HG02798 (cell line): ENCODE measurements around the gene NPIPB8.
"Not testable (repeated sequence)": the region's sequence is repeated elsewhere in the genome, so short reads cannot be mapped to it uniquely, and the experiment has no call there.

Experiments used
- ATAC-seq: cut with Tn5 transposase; IDR thresholded peaks from one replicate; pipeline ENCODE4 v1.9.1; 2021; ENCODE audit warnings: mild to moderate bottlenecking; ENCODE audit not compliant: unreplicated experiment, poor library complexity

The NPIPB8 gene

GRCh38 chr16:28606291-28607115 lies 31.4 kb upstream of the NPIPB8 start:
- no peak for ATAC-seq

GRCh38 chr16:28607116-28607623 lies 30.7 kb upstream of the NPIPB8 start:
- no peak for ATAC-seq

DNA sequence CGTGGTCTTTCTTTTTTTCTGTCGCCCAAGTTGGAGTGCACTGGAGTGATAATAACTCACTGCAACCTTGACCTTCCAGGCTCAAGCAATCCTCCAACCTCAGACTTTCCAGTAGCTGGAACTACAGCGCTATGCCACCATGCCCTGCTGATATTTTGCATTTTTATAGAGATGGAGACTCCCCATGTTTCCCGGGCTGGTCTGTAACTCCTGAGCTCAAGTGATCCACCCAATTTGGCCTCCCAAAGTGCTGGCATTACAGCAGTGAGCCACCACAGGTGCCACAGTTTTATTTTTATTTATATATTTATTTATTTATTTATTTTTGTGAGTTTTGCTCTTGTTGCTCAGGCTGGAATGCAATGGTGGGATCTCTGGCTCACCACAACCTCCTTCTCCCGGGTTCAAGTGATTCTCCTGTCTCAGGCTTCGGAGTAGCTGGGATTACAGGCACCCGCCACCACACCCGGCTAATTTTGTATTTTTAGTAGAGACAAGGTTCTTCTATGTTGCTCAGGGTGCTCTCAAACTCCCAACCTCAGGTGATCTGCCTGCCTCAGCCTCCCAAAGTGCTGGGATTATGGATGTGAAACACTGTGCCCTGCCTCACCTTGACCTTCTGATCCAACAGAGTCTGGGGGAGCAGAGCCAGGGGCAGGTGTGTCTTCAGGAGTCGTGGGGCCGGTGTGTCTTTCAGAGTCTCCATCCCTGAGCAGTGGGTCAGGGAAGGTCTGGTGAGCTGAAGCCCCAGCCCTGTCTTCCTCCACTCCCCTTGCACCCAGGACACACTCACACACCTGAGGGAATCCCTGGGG lies 30.0 kb upstream of the NPIPB8 start:
- ATAC-seq = not testable (repeated sequence)

DNA sequence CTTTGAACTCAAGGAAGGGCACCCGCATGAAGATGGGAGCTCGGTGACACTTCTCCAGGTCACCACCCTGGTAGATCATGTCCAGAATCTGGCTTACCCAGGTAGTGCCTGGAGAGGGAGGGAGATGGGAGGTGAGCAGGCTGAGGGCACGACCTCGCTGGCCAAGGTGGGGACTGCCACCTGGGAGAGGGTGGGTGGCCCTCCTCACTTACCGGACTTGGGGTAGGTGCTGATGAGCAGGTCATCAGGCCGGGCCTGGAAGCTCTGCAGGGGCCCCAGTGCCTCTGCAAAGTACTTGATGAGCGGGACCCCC lies 29.4 kb upstream of the NPIPB8 start:
- not testable (repeated sequence) for ATAC-seq

GRCh38 chr16:28608867-28609596 lies 28.8 kb upstream of the NPIPB8 start:
- ATAC-seq = not testable (repeated sequence)

DNA sequence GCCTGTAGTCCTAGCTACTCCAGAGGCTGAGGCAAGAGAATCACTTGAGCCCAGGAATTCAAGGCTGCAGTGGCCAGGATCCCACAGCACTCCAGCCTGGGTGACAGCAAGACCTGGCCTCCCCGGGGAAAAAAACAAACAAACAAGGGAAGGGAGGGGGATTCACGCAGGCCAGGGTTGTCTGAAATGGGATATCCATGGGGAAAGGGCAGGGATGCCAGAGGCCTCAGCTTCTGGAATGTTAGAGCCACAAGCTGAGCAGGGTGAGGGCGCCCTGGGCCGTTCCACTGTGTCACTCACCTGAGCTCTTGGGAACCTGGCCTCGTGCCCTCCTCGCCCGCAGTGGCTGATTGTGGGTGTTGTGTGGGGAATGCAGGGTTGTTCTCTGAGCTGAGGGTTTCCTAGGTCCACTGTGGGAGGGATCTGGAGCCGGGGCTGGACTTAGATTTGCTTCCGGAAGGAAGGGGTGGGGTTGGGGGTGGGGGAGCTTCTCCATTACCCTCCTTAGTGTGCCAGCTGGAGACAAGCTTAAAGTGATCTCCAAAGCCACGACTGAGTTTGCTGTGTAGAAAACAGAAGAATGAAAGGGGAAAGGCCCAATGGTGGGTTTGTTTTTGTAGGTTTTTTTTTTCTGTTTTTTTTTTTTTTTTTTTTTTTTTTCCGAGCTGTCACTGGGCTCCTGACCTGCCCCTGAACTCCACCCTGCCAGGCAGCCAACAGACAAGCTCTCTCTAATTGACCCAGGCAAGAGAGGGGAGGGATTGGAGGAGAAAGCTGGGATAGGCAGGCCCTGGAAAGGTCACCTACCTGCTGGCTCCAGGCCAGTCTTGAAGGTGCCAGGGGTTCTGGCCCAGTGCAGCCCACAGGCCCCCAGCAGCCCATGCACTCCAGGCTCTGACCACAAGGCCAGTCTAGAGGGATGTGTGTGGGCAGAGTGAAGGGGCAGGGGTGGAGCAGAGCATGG lies 28.0 kb upstream of the NPIPB8 start, which contains the start of gene SULT1A1:
Gene SULT1A1, minus strand, starts transcription at position 414 of the 964 bp plus-strand sequence. CDS start 1,189 bp downstream, outside the sequence.
- no peak for ATAC-seq

GRCh38 chr16:28610595-28611191 lies 27.2 kb upstream of the NPIPB8 start:
- ATAC-seq = no peak

DNA sequence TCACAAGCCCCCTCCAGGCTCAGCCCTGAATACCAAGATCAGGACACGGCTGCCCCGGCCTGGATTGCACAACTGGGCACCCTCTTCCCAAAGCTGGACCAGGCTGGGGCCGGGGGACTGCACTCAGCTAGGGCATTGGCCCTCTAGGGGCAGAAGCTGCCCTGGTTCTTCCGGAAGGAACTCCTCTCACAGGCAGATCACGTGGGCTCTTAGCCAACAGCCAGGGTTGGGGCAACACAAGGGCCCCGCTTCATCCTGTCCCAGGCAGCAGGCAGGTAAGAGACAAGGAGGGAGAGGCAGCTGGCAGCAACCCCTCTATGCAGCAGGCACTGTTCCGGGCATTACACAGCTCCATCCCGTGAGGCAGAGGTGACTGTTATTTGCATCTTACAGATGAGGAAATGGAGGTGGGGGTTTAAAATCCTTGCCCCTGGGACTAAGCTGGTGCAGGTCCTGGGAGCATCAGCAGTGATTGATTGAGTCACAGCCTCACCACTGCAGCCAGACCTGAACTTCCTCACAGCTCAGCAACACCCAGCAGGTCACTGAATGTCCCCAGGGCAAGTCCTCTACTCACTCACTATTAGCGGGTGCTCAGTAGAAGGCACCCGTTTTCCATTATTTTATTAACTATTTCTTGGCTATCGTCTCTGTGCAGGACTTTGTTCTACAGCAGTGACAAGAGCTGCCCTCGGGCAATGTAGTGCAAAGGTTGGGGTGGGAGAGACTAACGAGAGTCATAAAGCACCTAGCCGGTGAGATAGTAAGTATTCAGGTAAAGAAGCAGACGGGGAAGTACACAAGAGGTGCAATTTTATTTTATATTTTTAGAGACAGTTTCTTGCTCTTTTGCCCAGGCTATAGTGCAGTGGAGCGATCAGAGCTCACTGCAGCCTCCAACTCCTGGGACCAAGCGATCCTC lies 25.2 kb upstream of the NPIPB8 start:
- ATAC-seq = peak; percentile 50

DNA sequence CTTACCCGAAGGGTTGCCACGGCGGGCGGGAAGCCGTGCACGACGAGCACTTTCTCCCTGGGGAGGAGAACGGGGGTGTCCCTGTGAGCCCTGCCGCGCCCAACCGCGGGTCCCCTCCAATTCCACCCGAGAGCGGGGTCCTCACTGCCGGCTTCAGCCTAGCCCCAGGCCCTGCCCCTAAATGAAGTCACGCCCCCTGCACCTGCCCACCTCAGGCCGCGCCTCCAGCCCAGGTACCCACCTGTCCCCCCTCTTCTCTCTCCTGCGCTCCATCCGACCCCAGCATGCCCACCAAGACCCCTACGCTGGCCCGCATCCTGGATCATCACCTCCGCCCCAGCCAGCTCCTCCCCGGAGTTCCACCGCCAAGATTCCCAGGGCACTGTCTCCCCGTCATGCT lies 24.0 kb upstream of the NPIPB8 start:
- ATAC-seq = not testable (repeated sequence)

DNA sequence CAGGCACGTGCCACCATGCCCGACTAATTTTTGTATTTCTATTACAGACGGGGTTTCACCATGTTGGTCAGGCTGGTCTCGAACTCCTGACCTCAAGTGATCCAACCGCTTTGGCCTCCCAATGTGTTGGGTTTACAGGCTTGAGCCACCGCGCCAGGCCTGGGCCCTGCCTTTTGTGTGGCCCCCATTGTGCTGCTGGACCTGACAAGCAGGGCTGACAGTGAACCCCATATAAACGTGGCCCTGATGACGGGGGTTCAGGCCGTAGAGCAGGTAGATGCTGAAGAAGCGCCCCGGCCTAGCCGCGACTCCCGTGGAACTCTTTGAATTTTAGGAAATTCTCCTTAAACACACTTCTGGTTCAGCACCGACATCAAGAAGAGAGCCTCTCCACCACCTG lies 23.3 kb upstream of the NPIPB8 start:
- ATAC-seq = not testable (repeated sequence)

DNA sequence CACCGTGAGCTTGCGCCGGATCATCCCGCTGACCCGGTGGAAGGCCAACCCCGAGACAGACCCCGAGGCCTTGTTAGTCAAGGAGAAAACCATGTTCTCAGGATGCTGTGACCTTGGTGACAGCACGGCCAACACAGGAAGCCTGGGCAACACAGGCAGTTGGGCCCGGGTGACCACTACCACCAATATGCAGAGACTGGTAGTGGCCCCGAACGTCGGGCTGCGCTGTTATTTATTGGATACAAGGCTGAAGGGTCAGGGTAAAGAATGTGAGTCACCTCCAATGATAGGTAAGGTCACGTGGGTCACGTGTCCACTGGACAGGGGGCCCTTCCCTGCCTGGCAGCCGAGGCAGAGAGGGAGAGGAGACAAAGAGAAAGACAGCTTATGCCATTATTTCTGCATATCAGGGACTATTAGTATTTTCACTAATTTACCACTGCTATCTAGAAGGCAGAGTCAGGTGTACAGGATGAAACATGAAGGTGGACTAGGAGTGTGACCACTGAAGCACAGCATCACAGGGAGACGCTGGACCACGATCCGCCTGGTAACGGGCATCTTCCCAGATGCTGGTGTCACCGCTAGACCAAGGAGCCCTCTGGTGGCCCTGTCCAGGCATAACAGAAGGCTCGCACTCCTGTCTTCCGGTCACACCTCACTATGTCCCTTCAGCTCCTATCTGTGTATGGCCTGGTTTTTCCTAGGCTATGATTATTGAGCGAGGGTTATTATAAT lies 22.2 kb upstream of the NPIPB8 start:
- ATAC-seq = not testable (repeated sequence)

GRCh38 chr16:28616224-28616577 lies 21.7 kb upstream of the NPIPB8 start:
- ATAC-seq = not testable (repeated sequence)

- ATAC-seq = no peak
These were observed 21.2 kb upstream of the NPIPB8 start for GRCh38 chr16:28616636-28617035.

GRCh38 chr16:28617874-28618273 lies 20.0 kb upstream of the NPIPB8 start:
- no peak for ATAC-seq

GRCh38 chr16:28620316-28620715 lies 17.5 kb upstream of the NPIPB8 start:
- ATAC-seq = not testable (repeated sequence)

- ATAC-seq = no peak
These were observed 16.2 kb upstream of the NPIPB8 start for GRCh38 chr16:28621481-28622155.
